Measurements from ENCODE around the gene YKT6.

The YKT6 gene

DNA sequence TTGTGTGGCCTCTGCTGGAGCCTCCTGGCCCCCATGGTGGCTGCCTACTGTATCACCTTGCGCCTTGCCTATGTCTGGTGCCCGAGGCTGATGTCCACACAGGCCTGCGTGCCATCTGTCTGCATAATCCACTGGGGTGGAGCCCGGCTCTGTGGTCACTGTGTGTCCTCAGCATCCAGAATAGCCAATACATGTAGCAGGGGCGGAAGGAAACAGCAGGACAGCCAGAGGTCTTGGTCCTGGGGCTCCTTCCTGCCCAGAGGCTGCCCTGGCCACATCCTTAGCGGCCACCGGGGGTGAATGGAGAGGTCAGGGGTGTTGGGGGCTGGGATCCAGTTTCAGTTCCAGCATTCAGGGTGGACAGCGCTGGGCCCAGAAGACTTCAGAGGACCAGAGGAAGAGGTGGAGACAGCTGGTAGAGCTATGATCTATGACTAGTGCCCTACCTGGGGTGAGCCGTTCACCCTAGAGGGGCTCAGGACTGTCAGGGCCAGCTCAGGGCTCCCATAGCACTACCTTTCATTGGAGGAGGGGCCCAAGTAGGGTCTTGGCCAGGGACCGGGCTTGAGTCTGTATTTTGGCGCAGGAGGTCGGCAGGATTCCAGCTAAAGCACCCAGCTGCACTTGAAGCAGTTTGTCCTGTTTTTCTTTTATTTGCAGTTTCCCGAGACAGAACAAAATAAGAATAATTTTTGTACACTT, 15.9 kb downstream of the YKT6 start:
- no peak for DNase-seq (ENCODE audit: low read depth, low spot score)
- no peak overlapping the region for H3K4me3 ChIP-seq (ENCODE audit: low read depth, low read length)
- in situ Hi-C loops (cut with HindIII; ENCODE audit: low sequenced_read_pairs) = no loop called here
- TF ChIP-seq, protein P1, sequence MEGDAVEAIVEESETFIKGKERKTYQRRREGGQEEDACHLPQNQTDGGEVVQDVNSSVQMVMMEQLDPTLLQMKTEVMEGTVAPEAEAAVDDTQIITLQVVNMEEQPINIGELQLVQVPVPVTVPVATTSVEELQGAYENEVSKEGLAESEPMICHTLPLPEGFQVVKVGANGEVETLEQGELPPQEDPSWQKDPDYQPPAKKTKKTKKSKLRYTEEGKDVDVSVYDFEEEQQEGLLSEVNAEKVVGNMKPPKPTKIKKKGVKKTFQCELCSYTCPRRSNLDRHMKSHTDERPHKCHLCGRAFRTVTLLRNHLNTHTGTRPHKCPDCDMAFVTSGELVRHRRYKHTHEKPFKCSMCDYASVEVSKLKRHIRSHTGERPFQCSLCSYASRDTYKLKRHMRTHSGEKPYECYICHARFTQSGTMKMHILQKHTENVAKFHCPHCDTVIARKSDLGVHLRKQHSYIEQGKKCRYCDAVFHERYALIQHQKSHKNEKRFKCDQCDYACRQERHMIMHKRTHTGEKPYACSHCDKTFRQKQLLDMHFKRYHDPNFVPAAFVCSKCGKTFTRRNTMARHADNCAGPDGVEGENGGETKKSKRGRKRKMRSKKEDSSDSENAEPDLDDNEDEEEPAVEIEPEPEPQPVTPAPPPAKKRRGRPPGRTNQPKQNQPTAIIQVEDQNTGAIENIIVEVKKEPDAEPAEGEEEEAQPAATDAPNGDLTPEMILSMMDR (IDR thresholded peaks at IDR 0.05; ENCODE audit: low read depth, low read length) = no peak

DNA sequence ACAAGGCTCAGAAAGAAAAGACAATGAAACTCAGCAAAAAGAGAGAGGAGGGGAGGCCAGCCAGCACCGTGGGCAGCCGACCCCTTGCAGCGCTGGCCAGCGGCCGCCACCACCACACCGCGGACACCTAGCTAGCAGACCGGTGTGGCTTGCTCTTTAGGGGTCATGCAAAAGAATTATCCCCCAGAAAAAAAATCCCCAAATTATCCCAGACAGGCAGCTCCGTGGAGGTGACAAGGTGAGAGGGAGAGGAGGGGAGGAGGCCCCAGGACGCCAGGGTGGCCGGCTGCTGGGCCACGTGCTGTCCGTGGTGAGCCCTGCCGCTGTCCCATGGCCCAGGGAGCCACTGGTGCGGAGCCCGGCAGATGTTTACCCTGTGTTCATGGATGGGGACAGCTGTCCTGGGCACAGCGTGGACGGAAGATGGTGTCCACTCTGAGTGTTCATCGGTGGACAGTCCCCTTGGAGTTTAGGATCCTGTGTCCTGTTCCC, 16.5 kb downstream of the YKT6 start:
- DNase-seq (ENCODE audit: low read depth, low spot score) = no peak
- in situ Hi-C loops (cut with HindIII; ENCODE audit: low sequenced_read_pairs) = no loop called here
- TF ChIP-seq, protein P1 (IDR thresholded peaks at IDR 0.05; ENCODE audit: low read depth, low read length) = no peak
- no peak overlapping the region for H3K4me3 ChIP-seq (ENCODE audit: low read depth, low read length)

DNA sequence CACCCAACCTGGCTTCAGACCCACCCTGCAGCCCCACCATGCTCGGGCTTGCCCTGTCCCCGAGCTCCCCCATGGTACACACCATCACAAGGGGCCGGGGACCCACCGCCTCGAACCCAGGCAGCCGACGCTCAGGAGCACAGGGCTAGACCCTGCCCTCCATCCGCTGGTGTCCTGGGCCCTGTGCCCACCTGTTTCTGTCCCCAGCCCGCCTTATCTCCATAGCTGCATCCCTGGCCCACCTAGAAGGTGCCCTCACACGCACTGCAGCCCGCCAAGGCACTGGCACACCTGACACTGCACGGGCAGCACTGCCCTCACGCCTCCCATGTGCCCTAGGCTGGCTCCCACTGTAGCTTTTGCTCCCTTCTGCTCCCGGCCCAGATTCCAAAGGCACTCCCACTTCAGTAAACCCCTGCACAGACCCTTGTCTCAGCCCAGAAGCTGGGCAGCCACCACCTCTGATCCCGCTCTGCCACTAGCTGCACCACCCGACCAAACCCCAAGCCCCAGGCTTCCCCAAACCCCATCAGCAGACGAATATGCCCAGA, 17.1 kb downstream of the YKT6 start:
- no peak overlapping the region for H3K4me3 ChIP-seq (ENCODE audit: low read depth, low read length)
- in situ Hi-C loops (cut with HindIII; ENCODE audit: low sequenced_read_pairs) = no loop called here

DNA sequence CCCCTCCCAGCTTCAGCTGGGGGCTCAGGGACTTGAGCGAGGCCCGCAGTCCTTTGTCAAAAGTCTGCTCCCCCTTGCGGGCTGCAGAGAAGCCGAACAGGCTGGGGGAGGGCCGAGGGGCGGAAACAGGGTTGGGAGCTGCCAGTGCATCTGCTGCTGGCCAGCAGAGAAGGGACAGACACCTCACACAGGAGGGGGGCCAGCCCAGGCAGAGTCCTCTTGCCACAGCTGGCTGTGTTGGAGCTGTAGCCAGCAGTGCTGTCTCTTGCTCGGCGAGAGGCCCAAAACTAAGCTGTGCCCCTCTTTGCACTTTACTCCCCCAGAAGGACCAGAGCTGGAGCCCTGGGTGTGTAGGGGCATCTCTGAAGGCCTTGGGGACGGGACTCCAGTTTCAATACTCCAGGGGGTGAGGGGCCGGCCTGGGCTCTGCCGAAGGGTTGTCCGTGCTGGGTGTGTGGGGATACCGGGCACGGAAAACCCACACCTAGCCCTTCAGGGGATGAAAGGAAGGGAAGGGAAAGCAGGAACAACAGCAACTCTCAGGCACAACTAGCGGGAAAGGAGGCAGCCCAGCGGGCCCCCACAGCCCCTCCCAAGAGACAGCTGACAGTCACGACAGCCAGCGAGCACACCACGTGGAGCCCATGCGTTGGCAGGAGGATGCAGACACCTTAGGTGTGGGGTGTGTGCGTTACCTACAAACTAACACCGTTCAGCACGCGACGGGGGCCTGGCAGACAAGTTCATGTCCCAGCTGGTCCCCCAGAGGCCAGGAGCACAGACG, 17.8 kb downstream of the YKT6 start:
- H3K4me3 ChIP-seq (ENCODE audit: low read depth, low read length) = no peak overlapping the region
- in situ Hi-C loops (cut with HindIII; ENCODE audit: low sequenced_read_pairs) = no loop called here
- no peak for DNase-seq (ENCODE audit: low read depth, low spot score)
- TF ChIP-seq, protein P1 (IDR thresholded peaks at IDR 0.05; ENCODE audit: low read depth, low read length) = no peak

More for the DNA sequence above, 17.1 kb downstream of the YKT6 start:
- no peak for DNase-seq (ENCODE audit: low read depth, low spot score)
- TF ChIP-seq, protein P1 (IDR thresholded peaks at IDR 0.05; ENCODE audit: low read depth, low read length) = no peak

DNA sequence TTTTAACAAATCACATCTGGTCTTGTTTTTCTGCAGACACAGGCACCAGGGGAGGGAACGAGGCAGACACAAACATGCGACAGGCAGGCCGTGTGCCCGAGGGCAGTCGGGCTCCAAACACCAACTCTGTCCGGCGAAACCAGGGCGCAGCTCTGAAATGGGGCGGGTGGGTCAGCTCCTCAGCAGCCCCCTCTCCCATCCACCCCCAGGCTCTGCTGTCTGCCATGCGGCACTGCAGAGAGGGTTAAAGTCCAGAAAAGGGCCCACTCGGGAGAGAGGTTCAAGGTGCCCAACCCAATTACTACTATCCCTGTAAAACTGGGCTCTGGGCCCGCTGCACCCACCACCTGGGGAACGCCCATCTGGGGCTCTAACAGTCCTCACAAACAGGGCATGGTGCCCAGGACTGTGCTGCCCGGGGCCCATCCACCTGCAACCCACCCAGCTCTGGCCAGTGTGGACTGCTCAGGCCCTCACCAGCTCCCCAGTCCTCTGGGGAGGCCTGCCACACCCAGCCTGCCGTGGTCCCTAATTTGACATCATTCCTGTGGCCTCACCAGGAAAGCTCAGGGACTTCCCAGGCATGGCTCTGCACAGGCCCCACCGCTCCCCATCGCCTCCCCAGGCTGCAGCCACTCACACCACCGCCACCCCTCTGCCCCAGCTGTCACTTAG, 18.7 kb downstream of the YKT6 start:
- H3K4me3 ChIP-seq (ENCODE audit: low read depth, low read length) = no peak overlapping the region
- DNase-seq (ENCODE audit: low read depth, low spot score) = no peak
- in situ Hi-C loops (cut with HindIII; ENCODE audit: low sequenced_read_pairs) = no loop called here
- TF ChIP-seq, protein P1 (IDR thresholded peaks at IDR 0.05; ENCODE audit: low read depth, low read length) = no peak

DNA sequence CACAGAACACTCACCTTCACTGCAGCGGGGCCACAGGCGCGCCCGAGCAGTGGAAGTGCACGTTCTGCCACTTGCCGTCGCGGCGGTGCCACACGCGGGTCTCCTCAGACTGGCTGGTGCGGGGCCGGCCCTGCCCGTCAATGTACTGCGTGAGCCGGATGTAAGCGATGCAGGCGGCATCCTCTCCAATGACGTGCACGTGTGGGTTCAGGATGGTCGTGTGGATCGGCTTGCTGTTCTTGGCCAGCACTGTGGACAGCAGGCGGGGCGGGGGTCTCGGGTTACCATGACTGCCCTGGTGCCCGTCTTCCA, 19.2 kb downstream of the YKT6 start:
- H3K4me3 ChIP-seq (ENCODE audit: low read depth, low read length) = no peak overlapping the region
- no peak for DNase-seq (ENCODE audit: low read depth, low spot score)
- TF ChIP-seq, protein P1 (IDR thresholded peaks at IDR 0.05; ENCODE audit: low read depth, low read length) = no peak
- in situ Hi-C loops (cut with HindIII; ENCODE audit: low sequenced_read_pairs) = no loop called here
